Left cardiac atrium (tissue), 4 donors: ENCODE results near the gene RGS10. TPM values are rescaled to one million over a fixed set of nuclear protein-coding genes. Genes with fewer than 3 reads are reported as not detected.
A peak's percentile ranks its signal among the peaks of the same experiment; 100 is the strongest.
"Not testable (repeated sequence)": the region's sequence is repeated elsewhere in the genome, so short reads cannot be mapped to it uniquely, and the experiment has no call there.

Experiments
- ATAC-seq, 2 donors: fragments of 200-7000 bp; cut with Tn5 transposase; one replicate each; pipeline ENCODE4 v1.9.1; 2020; ENCODE audit warnings: mild to moderate bottlenecking in 2 of 2, moderate library complexity in 2 of 2
- DNase-seq: peaks from one replicate; pipeline ENCODE4 v3.0.0-alpha.2; 2020
- intact Hi-C, 2 donors: fragments of 100-400 bp; cut with DNase I; formaldehyde crosslinking; loops; one replicate each; pipeline versions ENCODE4 v1.14.1 to v1.15.1; 2022 to 2023
- total RNA-seq, 2 donors: library from RNA; stranded (reverse); fragmentation: NEBNext Ultra II Directional; extraction: Animal tissue kit (Norgen Biotek cat#: 25700); gene quantifications; one replicate each; pipeline ENCODE4 v1.2.1, GENCODE V29; 2021
- donor health status: DM: no; HTN: yes; CAD: no.
- donor health status: DM: no; HTN: yes; CAD: no; lungs with severe emphysema.
- donor health status: DM: yes; HTN: yes; CAD: no.
- donor health status: Dilated cardiomyopathy.

The RGS10 gene
- total RNA-seq, 2 donors from 2014 or later: 7.0 to 12.5 TPM

DNA sequence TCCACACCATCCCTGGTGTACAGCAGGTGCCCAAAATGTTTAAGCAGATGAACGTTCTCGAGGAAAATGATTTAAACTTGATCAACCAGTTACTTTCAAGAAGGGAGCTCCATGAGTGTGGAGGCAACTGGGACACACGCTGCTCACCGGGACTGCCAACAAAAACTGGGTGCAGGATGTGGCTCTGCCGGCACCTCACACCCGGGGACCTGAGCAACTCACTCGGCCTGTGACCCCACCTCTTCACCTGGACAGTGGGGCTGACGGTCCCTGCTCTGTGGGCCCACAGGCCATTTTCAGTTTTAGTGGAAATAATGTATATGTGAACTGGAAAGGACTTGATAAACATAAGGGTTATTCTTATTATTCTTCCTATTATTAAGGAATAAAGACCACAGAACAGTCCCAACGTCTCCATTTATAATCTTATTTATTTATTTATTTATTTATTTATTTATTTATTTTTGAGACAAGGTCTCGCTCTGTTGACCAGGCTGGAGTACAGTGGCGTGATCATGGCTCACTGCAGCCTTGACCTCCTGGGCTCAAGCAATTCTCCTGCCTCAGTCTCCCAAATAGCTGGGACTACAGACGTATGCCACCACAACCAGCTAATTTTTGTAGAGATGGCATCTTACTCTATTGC lies 60.6 kb downstream of the RGS10 start:
- ATAC-seq (no peak), DNase-seq (no peak)
- intact Hi-C loops: no loop called here

DNA sequence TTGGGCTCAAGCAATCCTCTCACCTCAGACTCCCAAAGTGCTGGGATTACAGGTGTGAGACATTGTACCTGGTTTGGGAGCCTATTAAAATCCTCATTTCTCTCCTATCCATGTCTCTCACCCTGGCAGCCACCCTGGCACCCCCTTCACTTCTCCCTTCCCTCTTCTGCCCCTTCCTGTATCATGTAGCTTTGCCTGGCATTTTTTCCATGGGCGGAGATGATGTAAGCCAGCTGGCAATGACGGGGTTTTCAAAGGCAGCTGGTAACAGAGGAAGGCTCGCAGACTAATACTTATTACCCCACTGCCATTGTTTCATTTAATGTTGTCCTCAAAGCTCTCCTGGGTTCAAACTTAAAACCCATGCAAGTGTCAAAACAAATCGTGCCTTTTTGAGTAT lies 61.9 kb downstream of the RGS10 start:
- intact Hi-C loops: no loop called here
- peak in 1 of 2 donors; percentile 30 for ATAC-seq

DNA sequence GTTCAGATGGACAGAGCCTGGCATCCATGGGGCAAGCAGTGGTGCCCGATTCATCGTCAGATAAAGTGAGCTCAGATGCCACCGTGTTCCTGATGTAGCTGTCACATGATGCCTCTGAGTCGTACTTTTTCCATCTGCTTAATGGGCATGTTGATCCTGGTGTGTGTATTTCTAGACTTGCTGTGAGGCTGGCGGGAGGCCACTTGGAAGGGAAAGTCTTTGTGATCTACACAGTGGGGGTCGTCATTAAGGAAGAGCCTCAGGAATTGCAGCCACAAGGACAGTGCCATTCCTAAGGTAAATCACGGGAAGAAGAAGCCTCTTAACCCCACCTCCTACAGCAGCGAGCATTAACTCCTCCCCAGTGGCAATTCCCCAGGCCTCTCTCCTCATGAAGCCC lies 63.0 kb downstream of the RGS10 start:
- intact Hi-C loops: no loop called here
- ATAC-seq: no peak

More for the DNA sequence above, 61.9 kb downstream of the RGS10 start:
- no peak for DNase-seq

DNA sequence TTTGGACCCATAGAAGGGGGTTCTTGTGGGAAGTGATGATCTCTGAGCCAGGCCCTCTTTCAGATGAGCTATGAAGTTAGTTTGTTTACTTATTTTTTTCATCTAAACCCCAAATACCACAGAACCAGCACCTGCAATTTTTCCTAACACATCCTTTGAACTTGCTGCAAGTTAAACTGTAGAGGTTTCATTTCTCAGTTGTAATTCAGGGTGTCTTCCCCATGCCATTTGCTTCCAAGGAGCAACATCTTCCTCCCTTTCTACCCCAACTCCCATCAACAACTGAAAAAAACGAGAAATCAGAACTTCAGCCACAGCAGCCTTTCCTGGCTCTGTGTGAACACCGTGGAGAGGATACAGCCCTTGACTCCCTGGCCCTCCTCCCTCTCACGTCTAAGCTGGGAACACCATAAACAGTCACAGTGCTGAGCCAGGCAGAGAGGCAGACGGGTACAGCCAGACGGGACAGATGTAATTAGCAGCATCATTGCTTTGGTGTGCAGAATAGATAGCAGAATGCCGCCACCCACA lies 63.6 kb downstream of the RGS10 start:
- DNase-seq: no peak

More for the DNA sequence above, 63.0 kb downstream of the RGS10 start:
- DNase-seq: no peak

DNA sequence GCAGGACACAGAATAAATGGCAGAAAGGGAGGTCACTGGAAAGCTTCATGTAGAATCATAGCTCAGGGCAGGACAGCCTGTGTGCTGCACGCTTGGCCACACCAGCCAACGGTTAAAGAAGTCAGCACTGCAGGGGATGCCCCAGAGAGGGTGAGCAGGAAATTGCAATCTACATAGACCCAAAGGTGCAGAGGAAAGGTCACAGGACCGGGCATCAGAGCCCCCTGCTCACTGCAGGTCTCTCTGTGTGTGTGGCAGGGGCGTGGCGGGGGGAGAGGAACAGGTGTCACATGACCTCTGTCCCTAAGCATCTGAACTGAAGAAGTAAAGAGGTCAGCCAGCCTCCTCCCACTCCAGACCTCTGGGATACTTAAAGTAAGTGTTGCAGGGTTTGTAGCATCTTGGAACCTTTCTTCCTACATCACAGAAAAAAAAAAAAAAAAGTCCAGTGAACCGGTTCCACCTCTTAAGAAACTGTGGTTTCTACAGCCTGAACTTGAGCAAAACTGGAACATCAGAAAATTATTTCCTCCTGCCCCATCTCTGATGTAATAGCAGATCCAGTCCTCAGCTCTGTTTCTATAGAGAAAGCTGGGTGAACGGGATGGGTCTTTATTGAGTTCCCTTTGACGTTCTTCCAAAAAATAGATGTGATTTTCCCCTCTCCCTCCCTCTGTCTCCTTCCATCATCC lies 64.3 kb downstream of the RGS10 start:
- DNase-seq (no peak), ATAC-seq (no peak)
- intact Hi-C loops: no loop called here

More for the DNA sequence above, 63.6 kb downstream of the RGS10 start:
- intact Hi-C loops: no loop called here
- ATAC-seq: peak; percentile 55 to 77

DNA sequence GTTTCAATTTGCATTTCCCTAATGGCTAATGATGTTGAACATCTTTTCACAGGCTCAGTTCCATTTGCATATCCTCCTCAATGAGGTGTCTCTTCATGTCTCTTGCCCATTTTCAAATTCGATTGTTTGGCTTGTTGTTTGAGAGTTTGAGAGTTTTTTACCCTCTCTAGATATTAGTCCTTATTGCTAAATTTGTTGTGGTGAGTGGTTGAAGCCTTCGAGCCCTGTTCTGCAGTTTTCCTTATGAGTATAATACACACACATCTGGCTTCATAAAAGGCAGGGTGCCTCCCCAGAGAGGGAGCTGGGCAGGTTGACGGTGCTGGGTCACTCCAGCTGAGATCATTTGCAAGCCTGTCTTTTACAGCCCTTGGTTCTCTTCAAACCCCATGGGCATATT lies 65.1 kb downstream of the RGS10 start:
- intact Hi-C loops: no loop called here
- ATAC-seq (no peak), DNase-seq (no peak)

DNA sequence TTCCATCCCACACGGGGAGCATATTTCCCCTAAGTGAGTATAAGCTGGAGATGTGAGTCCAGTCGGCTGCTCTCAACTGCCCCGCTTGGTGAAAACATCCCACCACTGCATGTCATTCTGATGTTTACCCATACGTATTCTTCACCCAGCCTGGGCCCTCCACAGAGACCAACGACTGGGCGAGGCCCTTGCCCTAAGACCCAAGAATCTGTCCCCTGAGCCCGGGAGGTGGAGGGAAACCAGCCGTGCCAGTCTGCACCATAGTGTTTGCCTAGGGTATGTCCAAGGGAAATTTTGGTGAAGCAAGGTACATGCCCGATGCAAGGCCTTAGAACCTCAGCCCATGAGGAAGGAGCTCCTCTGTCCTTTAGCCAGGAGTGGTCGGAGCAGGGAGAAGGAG lies 67.9 kb downstream of the RGS10 start:
- no peak for ATAC-seq
- intact Hi-C loops: no loop called here
- DNase-seq: no peak

DNA sequence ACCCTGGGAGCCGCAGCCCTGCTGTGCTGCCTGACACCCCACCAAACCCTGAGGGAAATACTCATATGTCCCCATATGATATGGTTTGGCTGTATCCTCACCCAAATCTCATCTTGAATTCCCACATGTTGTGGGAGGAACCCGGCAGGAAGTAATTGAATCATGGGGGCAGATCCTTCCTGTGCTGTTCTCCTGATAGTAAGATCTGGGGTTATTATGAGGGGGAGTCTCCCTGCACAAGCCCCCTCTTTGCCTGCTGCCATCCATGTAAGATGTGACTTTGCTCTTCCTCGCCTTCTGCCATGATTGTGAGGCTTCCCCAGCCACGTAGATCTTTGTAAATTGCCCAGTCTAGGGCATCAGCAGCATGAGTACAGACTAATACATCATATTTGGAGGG lies 68.7 kb downstream of the RGS10 start:
- ATAC-seq (no peak), DNase-seq (no peak)
- intact Hi-C loops: no loop called here

DNA sequence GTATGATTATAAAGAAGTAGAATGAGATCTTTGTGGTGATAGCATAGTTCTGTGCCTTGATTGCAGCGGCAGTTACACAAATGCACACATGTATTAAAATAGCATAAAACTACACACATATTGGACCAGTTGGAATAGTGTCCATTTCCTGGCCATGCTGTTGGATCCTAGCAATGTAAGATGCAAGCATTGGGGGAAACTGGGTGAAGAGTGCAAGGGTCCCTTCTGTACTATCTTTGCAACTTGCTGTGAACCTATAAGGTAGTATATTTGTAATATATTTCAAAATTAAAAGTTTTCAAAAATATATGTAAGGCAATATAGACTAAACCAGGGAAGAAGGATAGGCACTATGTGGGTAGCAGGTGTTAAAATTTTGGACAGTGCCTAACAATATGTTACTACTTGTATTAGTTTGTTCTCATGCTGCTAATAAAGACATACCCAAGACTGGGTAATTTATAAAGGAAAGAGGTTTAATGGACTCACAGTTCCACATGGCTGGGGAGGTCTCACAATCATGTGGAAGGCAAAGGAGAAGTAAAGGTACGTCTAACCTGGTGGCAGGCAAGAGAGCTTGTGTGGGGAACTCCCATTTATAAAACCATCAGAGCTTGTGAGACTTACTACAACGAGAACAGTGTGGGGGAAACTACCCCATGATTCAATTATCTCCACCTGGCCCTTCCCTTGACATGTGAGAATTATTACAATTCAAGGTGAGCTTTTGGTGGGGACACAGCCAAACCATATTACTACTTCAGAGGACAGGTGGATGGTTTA lies 71.4 kb downstream of the RGS10 start:
- intact Hi-C loops: no loop called here
- DNase-seq (no peak), ATAC-seq (no peak)

DNA sequence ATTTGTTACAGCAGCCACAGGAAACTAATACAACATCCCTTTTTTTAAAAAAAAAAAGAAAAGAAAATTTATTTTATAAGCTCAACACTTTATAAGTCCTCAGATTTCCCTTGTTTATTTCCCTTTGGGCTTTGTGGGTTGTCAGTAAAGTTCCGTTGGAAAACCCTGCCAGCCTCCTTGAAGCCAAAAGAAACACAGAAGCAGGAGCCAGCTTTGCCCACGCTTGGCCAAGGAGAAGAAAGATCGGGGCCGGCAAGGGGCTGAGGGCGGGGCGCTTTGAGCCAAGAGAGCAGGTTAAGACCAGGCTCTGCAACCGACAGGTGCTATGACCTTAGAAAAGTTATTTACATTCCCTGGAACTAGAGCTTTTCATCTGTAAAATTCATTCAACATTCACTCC lies 72.7 kb downstream of the RGS10 start:
- intact Hi-C loops: no loop called here
- DNase-seq (no peak), ATAC-seq (no peak)

DNA sequence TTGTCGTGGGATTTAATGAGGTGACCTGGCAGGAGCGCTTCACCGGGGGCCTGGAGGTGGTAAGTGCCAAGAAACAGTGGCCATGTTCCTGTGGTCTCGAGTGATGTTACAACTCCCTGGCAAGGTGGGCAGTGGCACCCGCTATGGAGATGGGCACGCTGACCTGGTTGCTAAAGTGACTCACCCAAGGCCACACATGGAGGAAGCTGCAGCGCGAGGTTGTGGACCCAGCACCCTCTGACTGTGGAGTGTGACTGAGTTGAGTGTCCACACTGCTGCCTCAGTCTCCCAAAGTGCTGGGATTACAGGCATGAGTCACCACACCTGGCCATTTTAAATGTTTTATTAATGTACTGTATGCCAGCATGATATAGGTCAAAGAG lies 73.2 kb downstream of the RGS10 start:
- DNase-seq (no peak), ATAC-seq (no peak)
- intact Hi-C loops: no loop called here

DNA sequence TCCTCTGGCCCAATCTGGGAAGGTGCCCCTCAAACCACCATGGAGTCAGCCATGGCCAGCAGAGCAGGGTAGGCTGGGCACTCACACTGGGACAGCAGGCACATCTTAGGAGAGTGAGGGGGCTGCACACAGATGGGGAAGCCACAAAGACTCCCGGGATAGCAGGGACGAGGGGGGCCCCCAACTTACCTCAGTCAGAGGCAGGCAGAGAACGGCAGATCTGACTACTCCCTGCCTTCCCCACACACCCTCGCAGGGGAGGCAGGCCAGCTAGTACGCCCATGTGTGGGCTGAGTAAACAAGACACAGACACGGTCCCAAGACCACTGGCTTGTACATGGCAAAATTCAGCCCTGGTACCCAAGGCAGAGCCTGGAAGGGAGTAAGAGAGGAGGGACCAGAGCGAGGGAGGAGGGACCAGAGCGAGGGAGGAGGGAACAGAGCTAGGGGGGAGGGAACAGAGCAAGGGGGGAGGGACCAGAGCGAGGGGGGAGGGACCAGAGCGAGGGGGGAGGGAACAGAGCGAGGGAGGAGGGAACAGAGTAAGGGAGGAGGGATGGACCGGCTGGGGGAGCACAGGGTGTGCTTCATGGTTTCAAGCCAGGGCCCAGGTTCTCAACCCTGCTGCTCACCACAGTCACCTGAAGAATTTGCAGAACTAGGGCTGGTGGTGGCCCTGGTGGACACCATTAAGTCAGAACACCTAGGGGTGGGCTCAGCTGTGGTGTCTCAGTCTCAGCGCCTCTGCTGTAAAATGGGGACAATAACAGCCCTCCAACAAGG lies 73.8 kb downstream of the RGS10 start:
- ATAC-seq: no peak
- DNase-seq: no peak
- intact Hi-C loops: no loop called here

DNA sequence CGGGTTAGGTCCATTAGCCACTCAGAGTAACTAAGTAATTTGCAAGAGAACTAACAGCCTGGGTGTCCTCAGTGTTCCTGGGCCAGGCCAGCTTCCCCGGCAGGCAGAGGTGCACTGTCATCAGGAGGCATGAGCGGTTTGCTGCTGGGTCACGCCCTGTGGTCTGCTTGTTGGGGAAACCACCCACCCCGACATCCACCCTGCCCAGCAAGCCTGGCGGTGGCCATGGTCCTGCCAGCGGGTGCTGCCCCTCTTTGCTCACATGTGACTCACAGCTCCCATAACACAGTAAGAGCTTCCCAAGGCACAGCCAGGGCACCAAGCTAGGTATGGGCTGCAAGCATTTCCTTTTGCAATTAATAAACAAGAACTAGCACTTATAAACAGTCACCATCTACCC lies 75.9 kb downstream of the RGS10 start:
- no peak for DNase-seq

DNA sequence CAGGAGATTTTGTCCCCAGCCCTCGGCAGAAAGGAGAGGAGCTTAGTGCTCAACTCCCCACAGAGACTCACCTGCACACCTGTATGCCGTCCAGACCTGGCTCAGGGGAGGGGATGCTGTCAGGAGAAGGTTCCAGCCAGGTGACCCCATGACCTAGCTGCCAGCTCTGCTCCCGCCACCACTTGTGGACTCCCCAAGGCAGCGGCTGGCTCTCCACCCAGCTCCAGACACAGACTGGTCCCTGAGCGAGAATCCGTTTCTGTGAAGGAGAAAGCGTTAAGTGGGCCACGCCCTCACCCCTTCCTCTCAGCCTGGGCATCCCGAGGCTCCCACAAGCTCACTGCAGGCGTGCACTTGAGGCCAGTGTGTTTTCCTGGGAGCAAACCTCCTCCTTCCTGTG lies 76.4 kb downstream of the RGS10 start:
- DNase-seq (no peak), ATAC-seq (no peak)
- intact Hi-C loops: no loop called here

More for the DNA sequence above, 75.9 kb downstream of the RGS10 start:
- ATAC-seq: no peak
- intact Hi-C loops: no loop called here

DNA sequence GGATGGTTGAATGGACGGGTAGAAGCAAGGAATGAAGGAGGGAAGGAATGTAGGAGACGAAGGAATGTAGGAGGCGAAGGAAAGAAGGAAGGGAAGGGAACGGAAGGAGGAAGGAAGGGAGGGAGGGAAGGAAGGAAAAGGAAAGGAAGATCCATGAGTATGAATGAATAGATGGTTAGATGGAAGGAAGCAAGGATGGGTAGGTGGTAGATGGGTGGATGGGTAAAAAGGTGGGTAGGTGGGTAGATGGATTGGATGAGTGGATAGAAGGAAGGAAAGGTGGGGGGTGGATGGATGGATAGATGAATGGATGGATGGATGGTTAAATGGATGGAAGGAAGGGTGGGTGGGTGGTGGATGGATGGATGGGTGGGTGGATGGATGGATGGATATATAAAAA lies 77.4 kb downstream of the RGS10 start:
- DNase-seq: no peak
- intact Hi-C loops: no loop called here
- no peak for ATAC-seq

DNA sequence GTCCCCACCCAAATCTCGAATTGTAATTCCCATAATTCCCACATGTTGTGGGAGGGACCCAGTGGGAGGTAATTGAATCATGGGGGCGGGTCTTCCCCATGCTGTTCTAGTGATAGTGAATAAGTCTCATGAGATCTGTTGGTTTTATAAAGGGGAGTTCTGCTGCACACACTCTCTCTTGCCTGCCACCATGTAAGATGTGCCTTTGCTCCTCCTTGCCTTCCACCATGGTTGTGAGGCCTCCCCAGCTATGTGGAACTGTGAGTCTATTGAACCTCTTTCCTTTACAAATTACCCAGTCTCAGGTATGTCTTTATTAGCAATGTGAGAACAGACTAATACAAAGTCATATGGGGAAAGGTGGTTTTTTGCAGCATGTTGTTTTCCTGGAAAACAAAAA lies 79.3 kb downstream of the RGS10 start:
- intact Hi-C loops, ATAC-seq, DNase-seq: not testable (repeated sequence)

DNA sequence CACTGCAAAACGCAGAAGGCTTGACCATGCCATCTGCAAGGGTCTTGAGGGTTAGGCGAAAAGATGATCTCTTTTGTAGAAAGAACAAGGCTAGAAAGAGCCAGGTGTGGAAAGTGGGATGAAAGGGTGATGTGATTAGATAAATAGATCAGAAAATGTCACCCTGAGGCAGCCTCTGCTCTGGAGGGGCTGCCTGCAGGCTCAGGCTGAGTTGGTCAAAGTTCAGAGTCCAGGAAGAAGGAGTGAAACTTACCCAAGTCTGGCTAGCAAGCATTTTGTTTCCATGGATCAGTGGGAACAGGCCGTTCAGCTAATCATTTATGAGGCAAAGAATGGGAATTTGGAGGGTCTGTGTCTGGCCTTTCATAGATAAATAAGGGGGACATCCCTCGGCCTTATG lies 79.7 kb downstream of the RGS10 start:
- no peak for ATAC-seq
- no peak for DNase-seq
- intact Hi-C loops: no loop called here

DNA sequence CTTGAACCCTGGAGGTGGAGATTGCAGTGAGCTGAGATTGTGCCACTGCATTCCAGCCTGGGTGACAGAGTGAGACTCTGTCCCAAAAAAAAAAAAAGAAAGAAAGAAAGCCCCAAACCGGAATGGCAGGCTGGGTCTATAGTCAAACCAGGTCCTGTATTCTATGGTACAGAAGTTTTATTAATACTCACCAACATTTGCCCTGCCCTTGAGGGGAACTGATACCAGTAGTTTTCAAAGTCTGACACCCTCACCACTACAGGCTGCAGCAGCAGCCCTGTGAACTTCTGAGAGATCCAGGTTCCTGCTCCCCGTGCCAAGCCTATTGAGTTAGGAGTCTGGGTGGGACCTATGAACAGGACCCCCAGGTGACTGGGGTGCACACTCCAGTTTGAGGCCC lies 80.6 kb downstream of the RGS10 start:
- intact Hi-C loops: no loop called here
- ATAC-seq (no peak), DNase-seq (no peak)

DNA sequence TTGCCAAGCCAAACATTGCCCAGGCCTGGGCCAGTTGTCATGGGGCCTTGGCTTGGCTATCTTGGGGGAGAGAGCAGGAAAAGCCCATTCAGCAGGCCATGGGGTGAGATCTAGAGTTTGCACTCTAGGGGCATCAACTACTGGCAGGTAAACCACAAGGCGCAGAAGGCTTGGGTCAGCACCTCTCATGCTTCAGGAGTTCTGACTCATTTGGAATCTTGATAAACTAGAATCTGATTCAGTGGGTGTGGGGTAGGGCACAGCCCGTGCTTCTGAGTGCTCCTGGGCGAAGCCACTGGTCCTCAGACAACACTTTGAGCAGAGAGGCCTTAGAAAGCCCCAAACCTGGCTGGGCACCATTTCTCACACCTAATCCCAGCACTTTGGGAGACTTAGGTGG lies 81.1 kb downstream of the RGS10 start:
- intact Hi-C loops: no loop called here
- ATAC-seq (peak in 1 of 2 donors; percentile 9), DNase-seq (no peak)
